HCEC 1CT (cell line): ENCODE results near the gene RECK.
A peak's percentile ranks its signal among the peaks of the same experiment; 100 is the strongest.
"Not testable (repeated sequence)": the region's sequence is repeated elsewhere in the genome, so short reads cannot be mapped to it uniquely, and the experiment has no call there.

Experiments used
- DNase-seq: peaks from one replicate; pipeline ENCODE4 v3.0.0-alpha.2; 2017

The RECK gene

GRCh38 chr9:36074870-36075532 is 38.3 kb downstream of the RECK start:
- DNase-seq, result peak; percentile 66

GRCh38 chr9:36078051-36078450 is 41.3 kb downstream of the RECK start:
- DNase-seq, result no peak

GRCh38 chr9:36080519-36080918 is 43.8 kb downstream of the RECK start:
- DNase-seq, result no peak

GRCh38 chr9:36082931-36083330 is 46.2 kb downstream of the RECK start:
- DNase-seq, result no peak

- DNase-seq, result no peak
Measured at GRCh38 chr9:36086442-36086841, 49.7 kb downstream of the RECK start.

GRCh38 chr9:36087054-36087453 is 50.3 kb downstream of the RECK start:
- DNase-seq, result not testable (repeated sequence)

- no peak for DNase-seq
Measured at GRCh38 chr9:36088020-36088419, 51.3 kb downstream of the RECK start.

GRCh38 chr9:36091026-36091953 is 54.6 kb downstream of the RECK start:
- peak; percentile 40 for DNase-seq

GRCh38 chr9:36092014-36092413 is 55.3 kb downstream of the RECK start:
- no peak for DNase-seq

GRCh38 chr9:36092509-36093215 is 55.9 kb downstream of the RECK start:
- DNase-seq, result no peak

GRCh38 chr9:36093384-36093783 is 56.7 kb downstream of the RECK start:
- no peak for DNase-seq

- DNase-seq, result no peak
Measured at GRCh38 chr9:36099718-36100117, 63.0 kb downstream of the RECK start.

- peak; percentile 7 for DNase-seq
Measured at GRCh38 chr9:36100532-36100931, 63.8 kb downstream of the RECK start.

- peak; percentile 98 for DNase-seq
Measured at GRCh38 chr9:36101916-36102741, 65.4 kb downstream of the RECK start.

- DNase-seq, result peak; percentile 73
Measured at GRCh38 chr9:36102742-36103495, 66.2 kb downstream of the RECK start.

GRCh38 chr9:36109071-36109470 is 72.4 kb downstream of the RECK start:
- DNase-seq, result no peak

GRCh38 chr9:36110434-36110833 is 73.7 kb downstream of the RECK start:
- DNase-seq, result no peak

- DNase-seq, result no peak
Measured at GRCh38 chr9:36112516-36112915, 75.8 kb downstream of the RECK start.

GRCh38 chr9:36113999-36114398 is 77.3 kb downstream of the RECK start:
- DNase-seq, result no peak

GRCh38 chr9:36116593-36116992 is 79.9 kb downstream of the RECK start:
- no peak for DNase-seq

- no peak for DNase-seq
Measured at GRCh38 chr9:36118201-36118600, 81.5 kb downstream of the RECK start.

GRCh38 chr9:36118706-36119105 is 82.0 kb downstream of the RECK start:
- DNase-seq, result no peak
